Posterior vena cava (tissue), 2 donors: Measurements from ENCODE around the gene SLC22A23. TPM values are rescaled to one million over a fixed set of nuclear protein-coding genes. Genes with fewer than 3 reads are reported as not detected.

Experiments
- DNase-seq: peaks from one replicate; pipeline ENCODE4 v3.0.0-alpha.2; 2020; ENCODE audit warnings: low spot score
- intact Hi-C, 2 donors: fragments of 100-400 bp; cut with DNase I; formaldehyde crosslinking; loops; one replicate each; pipeline versions ENCODE4 v1.14.1 to v1.14.2; 2022 to 2023
- total RNA-seq, 2 donors: library from RNA; stranded (reverse); fragmentation: NEBNext Ultra II Directional; extraction: Animal tissue kit (Norgen Biotek cat#: 25700); gene quantifications; one replicate each; pipeline ENCODE4 v1.2.1, GENCODE V29; 2021
- donor health status: DM: yes; HTN: yes; CAD: no.
- donor health status: DM: yes; HTN: yes; CAD: no.

SLC22A23 gene
- total RNA-seq, 2 donors from 2014 or later, result 5.2 to 5.6 TPM

DNA sequence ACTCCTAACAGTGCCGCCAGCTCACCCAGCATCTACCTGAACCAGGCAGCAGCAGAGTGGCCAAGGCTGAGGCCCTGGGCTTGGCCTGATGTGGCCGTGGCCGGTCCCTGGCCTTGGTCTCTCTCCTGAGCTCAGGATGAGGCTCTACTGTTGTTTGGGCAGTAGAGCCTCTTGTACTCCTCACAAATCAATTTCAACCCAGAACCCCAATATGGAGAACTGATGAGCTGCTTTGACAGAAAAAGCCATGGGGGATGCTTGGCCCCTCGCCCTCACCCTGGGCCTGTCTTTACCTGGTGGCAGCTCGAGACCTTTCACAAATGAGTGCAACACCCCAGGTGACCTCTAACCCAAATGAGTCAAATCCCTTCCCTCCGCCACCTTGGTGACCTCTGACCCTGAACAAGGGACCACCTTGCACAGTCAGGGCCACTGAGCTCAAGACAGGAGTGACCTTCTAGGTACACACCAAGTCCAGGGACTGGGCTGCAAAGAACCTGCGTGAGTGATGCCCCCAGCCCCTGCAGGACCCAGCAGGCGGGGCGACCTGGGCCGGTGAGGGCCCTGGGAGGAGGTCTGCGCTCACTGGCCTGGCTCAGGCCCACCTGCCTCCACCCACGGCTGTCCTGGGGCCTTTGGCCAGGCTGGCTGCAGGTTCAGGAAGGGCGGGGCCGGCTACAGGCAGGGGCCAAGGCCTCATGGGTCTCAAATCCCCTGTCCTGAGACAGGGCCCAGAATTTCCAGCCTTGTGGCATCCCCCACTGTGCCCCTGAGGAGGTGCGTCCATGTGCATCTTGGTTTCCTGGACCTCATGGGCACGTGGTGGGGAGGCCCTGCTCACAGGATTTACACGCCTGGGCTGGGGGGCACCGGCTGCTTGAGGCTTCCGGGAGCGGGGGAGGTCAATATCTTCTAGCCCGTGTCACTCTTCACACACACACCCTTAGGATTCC, 167.9 kb downstream of the SLC22A23 start:
- intact Hi-C loops, result loop anchor here (10.0 kb wide), 3 partner anchors 166 to 726 kb away; partner anchors contain the start of gene SLC22A23 (in 2 of the 2)

GRCh38 chr6:3287976-3288707, 168.7 kb downstream of the SLC22A23 start:
- DNase-seq, result peak; percentile 72

More for the DNA sequence above, 167.9 kb downstream of the SLC22A23 start:
- DNase-seq, result peak; percentile 75

DNA sequence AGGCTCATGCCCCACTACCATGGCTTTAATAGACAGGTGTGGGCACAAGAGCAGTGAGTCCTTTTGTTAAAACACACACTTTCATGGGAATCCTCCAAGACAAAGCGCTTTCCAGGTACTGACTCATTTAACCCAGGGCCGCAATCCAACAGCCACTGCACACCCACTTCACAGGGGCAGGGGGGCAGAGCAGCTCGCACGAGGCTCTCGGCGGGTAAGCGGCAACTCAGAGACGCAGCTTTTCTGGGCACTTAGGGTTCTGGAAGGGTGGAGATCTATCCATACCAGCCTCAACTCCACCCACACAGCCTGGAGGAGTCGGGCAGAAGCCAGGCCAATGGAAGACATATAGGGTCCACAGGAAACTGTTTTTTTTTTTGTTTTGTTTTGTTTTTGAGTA, 169.5 kb downstream of the SLC22A23 start:
- intact Hi-C loops, result loop anchor here (10.0 kb wide), 3 partner anchors 167 to 727 kb away; partner anchors contain the start of gene SLC22A23 (in 2 of the 2)
- DNase-seq, result peak; percentile 17

More at GRCh38 chr6:3287976-3288707, 168.7 kb downstream of the SLC22A23 start:
- intact Hi-C loops, result loop anchor here (10.0 kb wide), 3 partner anchors 167 to 727 kb away; partner anchors contain the start of gene SLC22A23 (in 2 of the 2)

DNA sequence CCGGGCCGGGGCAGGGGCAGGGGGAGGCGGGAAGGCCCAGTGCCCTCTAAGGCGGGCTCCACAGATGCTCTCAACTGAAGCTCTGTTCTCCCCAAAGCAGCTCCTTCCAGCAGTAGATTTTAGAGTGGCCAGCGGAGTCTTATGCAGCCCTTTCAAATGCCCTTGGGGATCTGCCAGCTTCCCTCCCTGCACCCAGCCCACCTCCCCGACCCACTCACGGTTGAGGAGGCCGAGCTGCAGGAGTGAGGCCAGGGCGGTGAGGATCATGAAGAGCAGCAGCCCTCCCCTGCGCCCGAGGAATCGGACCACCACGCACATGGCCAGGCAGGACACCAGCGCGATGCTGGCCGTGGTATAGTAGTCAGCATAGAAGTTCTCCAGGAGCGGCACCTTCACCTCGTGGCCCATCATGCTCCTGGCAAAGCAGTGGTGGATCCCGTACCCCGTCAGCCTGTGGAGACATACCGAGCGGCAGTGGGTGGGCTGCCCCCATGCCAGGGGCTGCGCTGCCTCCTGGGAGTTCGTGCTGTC, 170.1 kb downstream of the SLC22A23 start:
- peak; percentile 79 for DNase-seq
- intact Hi-C loops, result loop anchor here (10.0 kb wide), 3 partner anchors 168 to 728 kb away; partner anchors contain the start of gene SLC22A23 (in 2 of the 2)

DNA sequence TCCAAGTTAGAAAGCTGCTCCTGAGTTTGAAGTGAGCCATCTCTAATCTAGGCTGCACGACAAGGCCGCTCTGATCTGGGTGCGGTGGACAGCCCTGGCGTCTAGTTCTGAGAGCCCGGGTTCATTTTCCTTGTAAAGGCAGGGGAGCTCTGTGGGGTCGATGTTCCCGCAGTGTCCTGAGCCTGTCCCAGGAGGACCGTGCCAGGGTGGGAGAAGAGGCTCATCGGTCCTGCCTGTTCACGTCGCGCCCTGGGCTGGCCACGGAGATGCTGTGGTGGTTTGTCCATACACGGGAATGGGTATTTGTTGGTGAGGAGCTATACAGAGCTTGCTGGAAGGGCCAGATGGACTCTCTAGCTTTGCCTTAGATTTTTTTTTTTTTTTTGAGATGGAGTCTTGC, 171.1 kb downstream of the SLC22A23 start:
- peak; percentile 69 for DNase-seq
- intact Hi-C loops, result loop anchor here (10.0 kb wide), 3 partner anchors 169 to 729 kb away; partner anchors contain the start of gene SLC22A23 (in 2 of the 2)

GRCh38 chr6:3285049-3285639, 171.7 kb downstream of the SLC22A23 start:
- DNase-seq, result peak; percentile 58
- intact Hi-C loops, result loop anchor here (10.0 kb wide), 3 partner anchors 170 to 730 kb away; partner anchors contain the start of gene SLC22A23 (in 2 of the 2)

DNA sequence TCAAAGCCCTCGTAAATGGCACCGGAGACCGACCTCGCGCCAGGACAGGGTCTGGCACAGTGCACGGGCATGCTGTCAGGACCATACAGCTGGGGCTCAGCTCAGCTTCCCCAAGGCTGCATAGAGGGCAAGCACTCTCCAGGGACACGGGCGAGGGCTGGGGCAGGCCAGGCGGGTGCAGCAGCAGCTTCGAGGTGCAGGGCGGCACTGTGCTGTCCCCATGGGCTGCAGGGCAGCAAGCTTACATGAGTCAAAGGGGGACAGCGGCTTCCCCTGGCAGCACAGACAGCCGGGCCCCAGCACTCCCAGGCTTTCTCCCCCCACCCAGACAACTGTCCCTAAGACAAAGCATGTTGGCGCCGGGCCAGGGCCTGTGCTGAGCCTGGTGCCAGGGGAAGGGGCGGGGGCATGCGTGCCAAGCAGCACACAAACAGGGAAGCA, 172.4 kb downstream of the SLC22A23 start:
- peak; percentile 78 for DNase-seq
- intact Hi-C loops, result loop anchor here (10.0 kb wide), 3 partner anchors 170 to 730 kb away; partner anchors contain the start of gene SLC22A23 (in 2 of the 2)

- DNase-seq, result peak; percentile 68
These were observed 173.0 kb downstream of the SLC22A23 start for GRCh38 chr6:3283641-3284435.

GRCh38 chr6:3283241-3283640, 173.6 kb downstream of the SLC22A23 start:
- DNase-seq, result no peak
- intact Hi-C loops, result loop anchor here (10.0 kb wide), 3 partner anchors 172 to 732 kb away; partner anchors contain the start of gene SLC22A23 (in 2 of the 2)

More at GRCh38 chr6:3283641-3284435, 173.0 kb downstream of the SLC22A23 start:
- intact Hi-C loops, result loop anchor here (10.0 kb wide), 3 partner anchors 171 to 731 kb away; partner anchors contain the start of gene SLC22A23 (in 2 of the 2)

DNA sequence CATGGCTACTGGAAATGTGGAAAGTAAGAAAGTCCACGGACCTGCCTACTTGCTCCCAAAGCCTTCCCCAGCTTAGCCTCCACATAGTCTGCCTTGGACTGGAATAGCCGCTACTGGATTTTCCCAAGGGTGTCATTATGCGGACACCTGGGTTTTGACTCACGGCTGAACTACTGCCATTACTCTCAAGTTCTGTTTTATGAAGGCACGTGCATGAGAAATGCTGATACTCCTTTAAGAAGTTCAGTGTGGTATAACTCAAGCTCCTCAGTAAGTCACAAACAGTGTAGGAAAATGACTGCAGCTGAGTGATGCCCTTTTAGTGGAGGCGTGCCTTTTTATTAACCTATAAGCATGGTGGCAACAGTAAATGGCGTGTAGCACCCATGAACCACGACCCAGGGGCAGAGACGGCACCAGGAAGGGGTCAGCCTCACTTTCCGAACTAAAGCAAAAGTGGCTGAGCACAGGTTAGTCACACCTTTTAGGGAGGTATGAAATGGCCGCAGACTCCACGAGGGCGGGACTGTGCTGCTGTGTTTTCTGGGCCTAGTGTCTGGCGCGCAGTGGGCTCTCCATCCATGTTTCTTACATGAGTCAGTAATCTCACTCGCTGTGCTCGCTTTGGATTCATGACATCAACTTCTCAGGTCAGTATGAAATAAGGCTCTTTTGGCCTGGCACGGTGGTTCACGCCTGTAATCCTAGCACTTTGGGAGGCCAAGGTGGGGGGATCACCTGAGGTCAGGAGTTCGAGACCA, 174.2 kb downstream of the SLC22A23 start:
- intact Hi-C loops, result loop anchor here (10.0 kb wide), 3 partner anchors 172 to 732 kb away; partner anchors contain the start of gene SLC22A23 (in 2 of the 2)
- peak; percentile 37 for DNase-seq

DNA sequence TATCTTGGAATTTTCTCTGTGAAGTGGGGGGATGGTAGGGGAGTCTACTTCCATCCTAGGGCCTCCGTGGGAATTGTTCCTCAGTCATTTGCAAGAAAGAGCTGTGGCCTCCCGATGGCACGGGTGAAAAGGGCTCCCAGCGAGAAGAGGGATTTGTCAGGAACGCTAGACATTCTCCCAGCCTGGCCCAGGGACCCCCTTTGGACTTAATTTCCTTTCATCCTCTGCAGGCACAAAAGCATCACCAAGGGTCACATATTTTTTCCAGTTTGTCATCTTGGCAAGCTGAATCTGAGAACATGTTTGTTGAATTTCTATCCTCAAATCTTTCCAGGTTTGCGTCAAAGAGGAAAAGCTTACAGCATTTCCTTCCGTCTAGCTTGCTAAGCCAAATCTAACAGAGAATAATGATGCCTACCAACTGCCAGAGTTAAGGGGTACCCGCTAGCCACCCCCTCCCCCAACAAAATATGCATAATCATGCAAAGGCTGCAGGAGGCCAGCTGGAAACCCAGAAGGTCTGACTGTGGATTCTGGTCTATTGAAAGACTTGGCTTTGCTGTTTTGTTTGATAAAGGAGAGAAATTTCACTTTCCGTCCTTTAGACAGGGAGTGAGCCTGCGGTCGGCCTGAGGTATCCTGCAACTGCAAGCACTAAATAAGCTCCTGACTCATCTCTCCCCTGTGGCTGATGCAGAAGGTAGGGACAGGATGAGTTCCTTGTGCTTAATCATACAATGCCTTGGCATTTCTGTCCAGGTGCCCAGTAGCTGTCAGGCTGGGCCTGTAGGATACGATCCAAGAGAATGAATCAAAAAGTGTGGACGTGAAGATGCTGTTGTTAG, 175.0 kb downstream of the SLC22A23 start:
- intact Hi-C loops, result loop anchor here (2.0 to 10.0 kb wide), 4 partner anchors 173 to 733 kb away; partner anchors contain the start of gene SLC22A23 (in 2 of the 2)
- DNase-seq, result peak; percentile 80

- intact Hi-C loops, result loop anchor here (2.0 to 10.0 kb wide), 4 partner anchors 174 to 734 kb away; partner anchors contain the start of gene SLC22A23 (in 2 of the 2)
- peak; percentile 43 for DNase-seq
These were observed 175.9 kb downstream of the SLC22A23 start for GRCh38 chr6:3280866-3281465.

GRCh38 chr6:3280091-3280490, 176.8 kb downstream of the SLC22A23 start:
- intact Hi-C loops, result loop anchor here (2.0 to 10.0 kb wide), 4 partner anchors 175 to 735 kb away; partner anchors contain the start of gene SLC22A23 (in 2 of the 2)
- DNase-seq, result peak; percentile 81

- intact Hi-C loops, result loop anchor here in 1 of 2 donors (5.0 kb wide), 1 partner anchor 459 kb away; no protein-coding TSS in a partner anchor
- DNase-seq, result peak; percentile 47
These were observed 178.2 kb downstream of the SLC22A23 start for GRCh38 chr6:3278691-3279090.

DNA sequence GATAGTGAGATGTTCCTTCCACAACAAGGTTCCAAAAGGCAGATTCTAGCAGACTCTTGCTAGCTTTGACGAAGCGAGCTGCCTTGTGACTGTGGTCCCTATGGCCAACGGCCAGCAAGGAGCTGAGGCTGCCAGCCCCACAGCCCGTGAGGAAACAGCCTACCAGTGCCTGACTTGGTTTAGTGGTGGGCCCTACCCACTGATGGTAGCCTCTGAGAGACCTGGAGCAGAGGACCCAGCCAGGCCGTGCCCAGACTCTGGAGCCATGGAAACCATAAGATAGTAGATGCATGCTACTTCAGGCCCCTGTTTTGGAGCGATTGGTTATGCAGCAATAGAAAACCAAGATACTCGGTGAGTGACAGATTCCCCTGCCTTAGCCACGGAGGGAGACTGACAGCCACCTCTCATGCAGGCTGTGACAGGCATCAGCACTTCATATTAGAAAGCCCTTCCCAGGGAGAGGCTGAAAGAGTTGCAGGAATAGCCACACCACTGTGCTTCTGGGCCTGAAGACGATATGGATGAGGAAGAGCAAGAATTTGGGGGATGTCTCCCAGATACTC, 178.9 kb downstream of the SLC22A23 start:
- intact Hi-C loops, result loop anchor here in 1 of 2 donors (5.0 kb wide), 1 partner anchor 459 kb away; no protein-coding TSS in a partner anchor
- DNase-seq, result peak; percentile 58
